IMR-90 (cell line): Measurements from ENCODE around the gene SFTPD. TPM values are rescaled to one million over a fixed set of nuclear protein-coding genes. Genes with fewer than 3 reads are reported as not detected.

ENCODE experiments used
- ATAC-seq: fragments of 200-7000 bp; cut with Tn5 transposase; 2 replicates; pipeline ENCODE4 v1.9.1; 2020; ENCODE audit warnings: low read depth, mild to moderate bottlenecking, moderate library complexity
- BruUV-seq: library from RNA; stranded (reverse); fragments of 400-500 nt; replicated peaks from 2 replicates; lab custom pipeline; 2021; lab: Mats Ljungman, UMichigan
- CTCF ChIA-PET: fragments of 300-600 bp; formaldehyde crosslinking; extraction: SDS; loops from one replicate; lab custom pipeline; 2021; ENCODE audit warnings: antibody characterized with exemption; lab: Yijun Ruan, JAX
- POLR2A ChIA-PET: fragments of 300-600 bp; sonication (Branson Sonifier 250); formaldehyde crosslinking; loops from one replicate; lab custom pipeline; 2022; ENCODE audit warnings: antibody characterized with exemption; ENCODE audit not compliant: unreplicated experiment; lab: Charles Lee
- DNase-seq: peaks from one replicate; pipeline ENCODE4 v3.0.0; 2013
- H2AFZ ChIP-seq: replicated peaks from 2 replicates; pipeline ENCODE3; 2013; ENCODE audit warnings: low read length, mild to moderate bottlenecking; ENCODE audit not compliant: poor library complexity
- H2AK5ac ChIP-seq: 2 replicates; pipeline ENCODE4 v1.6.1; 2013; ENCODE audit warnings: low read depth, low read length, inconsistent platforms
- H2AK9ac ChIP-seq: replicated peaks from 2 replicates; pipeline ENCODE3; 2013; ENCODE audit warnings: mild to moderate bottlenecking, low read depth, low read length, moderate library complexity; ENCODE audit not compliant: poor library complexity
- H2BK120ac ChIP-seq: 2 replicates; pipeline ENCODE4 v1.6.1; 2013; ENCODE audit warnings: low read depth, low read length, inconsistent platforms
- H2BK15ac ChIP-seq: 3 replicates; pipeline ENCODE4 v1.6.1; 2013; ENCODE audit warnings: low read depth, low read length, inconsistent platforms
- H2BK20ac ChIP-seq: 2 replicates; pipeline ENCODE4 v1.6.1; 2013; ENCODE audit warnings: low read depth, mild to moderate bottlenecking, inconsistent platforms, low read length, moderate library complexity
- H2BK5ac ChIP-seq: 2 replicates; pipeline ENCODE4 v1.6.1; 2013; ENCODE audit warnings: mild to moderate bottlenecking, low read depth, low read length, inconsistent platforms; ENCODE audit not compliant: poor library complexity, severe bottlenecking
- H3K14ac ChIP-seq: replicated peaks from 2 replicates; pipeline ENCODE4 v1.6.1; 2013; ENCODE audit warnings: low read depth, low read length, inconsistent platforms
- H3K18ac ChIP-seq: 2 replicates; pipeline ENCODE4 v1.6.1; 2013; ENCODE audit warnings: low read depth, low read length, control low read depth
- H3K23ac ChIP-seq: 2 replicates; pipeline ENCODE4 v1.6.1; 2013; ENCODE audit warnings: low read depth, low read length, inconsistent platforms
- H3K27ac ChIP-seq: 2 replicates; pipeline ENCODE4 v1.5.1; 2013; ENCODE audit warnings: mild to moderate bottlenecking, control low read depth, low read length; ENCODE audit not compliant: insufficient read depth
- H3K27me3 ChIP-seq: 2 replicates; pipeline ENCODE4 v1.6.1; 2013; ENCODE audit warnings: low read length; ENCODE audit not compliant: control insufficient read depth, insufficient read depth
- H3K36me3 ChIP-seq: 2 replicates; pipeline ENCODE4 v1.6.1; 2013; ENCODE audit warnings: low read length, mixed read lengths; ENCODE audit not compliant: control insufficient read depth, insufficient read depth
- H3K4ac ChIP-seq: 2 replicates; pipeline ENCODE4 v1.6.1; 2013; ENCODE audit warnings: low read depth, low read length, inconsistent platforms
- H3K4me1 ChIP-seq: 2 replicates; pipeline ENCODE4 v1.6.1; 2013; ENCODE audit warnings: low read length, mixed read lengths; ENCODE audit not compliant: control insufficient read depth, insufficient read depth
- H3K4me2 ChIP-seq: 2 replicates; pipeline ENCODE4 v1.6.1; 2013; ENCODE audit warnings: low read depth, mild to moderate bottlenecking, control low read depth, low read length, moderate library complexity
- H3K4me3 ChIP-seq: 2 replicates; pipeline ENCODE4 v1.5.1; 2013; ENCODE audit warnings: low read depth, mild to moderate bottlenecking, control low read depth, low read length, moderate library complexity; ENCODE audit not compliant: insufficient read depth
- H3K56ac ChIP-seq: 2 replicates; pipeline ENCODE4 v1.6.1; 2013; ENCODE audit warnings: low read length, inconsistent platforms; ENCODE audit not compliant: insufficient read depth; ENCODE audit errors: extremely low read depth
- H3K79me1 ChIP-seq, 2 experiments: 2 replicates each; pipeline ENCODE4 v1.6.1; 2013; ENCODE audit warnings: low read length in 2 of 2, inconsistent platforms in 1 of 2, low read depth in 1 of 2
- H3K9ac ChIP-seq: 2 replicates; pipeline ENCODE4 v1.6.1; 2013; ENCODE audit warnings: low read depth, low read length, control low read depth
- H3K9me1 ChIP-seq: 2 replicates; pipeline ENCODE4 v1.6.1; 2013; ENCODE audit warnings: low read length, inconsistent platforms; ENCODE audit not compliant: insufficient read depth
- H3K9me3 ChIP-seq: 2 replicates; pipeline ENCODE4 v1.6.1; 2013; ENCODE audit warnings: low read length; ENCODE audit not compliant: control insufficient read depth, insufficient read depth
- H4K20me1 ChIP-seq: 2 replicates; pipeline ENCODE4 v1.6.1; 2013; ENCODE audit warnings: low read length, inconsistent platforms; ENCODE audit not compliant: insufficient read depth
- H4K5ac ChIP-seq: 2 replicates; pipeline ENCODE4 v1.6.1; 2013; ENCODE audit warnings: mild to moderate bottlenecking, low read depth, low read length, control low read depth
- H4K8ac ChIP-seq, 2 experiments: 2 replicates each; pipeline ENCODE4 v1.6.1; 2013; ENCODE audit warnings: low read depth in 2 of 2, low read length in 2 of 2, control low read depth in 1 of 2, inconsistent platforms in 1 of 2
- H4K91ac ChIP-seq: 2 replicates; pipeline ENCODE4 v1.6.1; 2013; ENCODE audit warnings: low read depth, low read length, inconsistent platforms; ENCODE audit not compliant: insufficient read depth
- CEBPB ChIP-seq: IDR thresholded peaks from 2 replicates; pipeline ENCODE4 v1.6.1; 2012; ENCODE audit warnings: low read depth, low read length, improper control_type of control experiment
- MAFK ChIP-seq: IDR thresholded peaks from 2 replicates; pipeline ENCODE4 v1.6.1; 2012; ENCODE audit warnings: low read depth, low read length, improper control_type of control experiment
- POLR2A ChIP-seq: IDR thresholded peaks from 2 replicates; pipeline ENCODE4 v1.6.1; 2012; ENCODE audit warnings: mild to moderate bottlenecking, low read depth, low read length
- RCOR1 ChIP-seq: IDR thresholded peaks from 2 replicates; pipeline ENCODE4 v1.6.1; 2012; ENCODE audit warnings: mild to moderate bottlenecking, low read length, improper control_type of control experiment; ENCODE audit not compliant: insufficient replicate concordance
- RFX5 ChIP-seq: IDR thresholded peaks from 2 replicates; pipeline ENCODE4 v1.8.0; 2012; ENCODE audit warnings: low read depth, mild to moderate bottlenecking, low read length, moderate library complexity
- whole genome bisulfite sequencing, 2 experiments: methylation state at CpG; one replicate each; pipeline versions ENCODE4 v1.1.5 to v1.1.7; 2013; ENCODE audit warnings: missing lambda C conversion rate in 2 of 2; ENCODE audit not compliant: insufficient read length in 1 of 2; ENCODE audit errors: extremely low coverage in 2 of 2; 5-methylcytosine and 5-hydroxymethylcytosine counted together
- dilution Hi-C: fragments of 300-500 bp; cut with HindIII; formaldehyde crosslinking; loops from one replicate; pipeline ENCODE4 v1.14.3; 2018; ENCODE audit warnings: low sequenced_read_pairs; ENCODE audit not compliant: unreplicated experiment
- in situ Hi-C: fragments of 300-500 bp; cut with MboI; formaldehyde crosslinking; loops from 3 replicates; pipeline ENCODE4 v1.14.3; 2019; ENCODE audit warnings: low sequenced_read_pairs, inconsistent platforms, mixed read lengths
- intact Hi-C: fragments of 100-400 bp; cut with micrococcal nuclease; formaldehyde crosslinking; loops from 2 replicates; pipeline ENCODE4 v1.10.0; 2022
- polyA plus RNA-seq, 3 experiments: library from polyadenylated mRNA; depleted of rRNA; stranded (reverse); fragments of >200 nt; gene quantifications; 2 replicates each; pipeline ENCODE4 v1.2.3, GENCODE V29; 2012; ENCODE audit warnings: low replicate concordance in 1 of 3
- total RNA-seq: library from RNA; depleted of rRNA; stranded (reverse); fragments of >200 nt; gene quantifications from 2 replicates; pipeline ENCODE4 v1.2.3, GENCODE V29; 2012
- TF ChIP-seq, protein P1 (sequence below): conservative IDR thresholded peaks from 2 replicates; pipeline ENCODE4 v1.5.1; 2012; ENCODE audit warnings: mild to moderate bottlenecking, low read depth, low read length, improper control_type of control experiment

Gene SFTPD
- total and polyA plus RNA-seq, 2 of the 4 experiments (the other 2 are of a cell fraction): not detected

DNA sequence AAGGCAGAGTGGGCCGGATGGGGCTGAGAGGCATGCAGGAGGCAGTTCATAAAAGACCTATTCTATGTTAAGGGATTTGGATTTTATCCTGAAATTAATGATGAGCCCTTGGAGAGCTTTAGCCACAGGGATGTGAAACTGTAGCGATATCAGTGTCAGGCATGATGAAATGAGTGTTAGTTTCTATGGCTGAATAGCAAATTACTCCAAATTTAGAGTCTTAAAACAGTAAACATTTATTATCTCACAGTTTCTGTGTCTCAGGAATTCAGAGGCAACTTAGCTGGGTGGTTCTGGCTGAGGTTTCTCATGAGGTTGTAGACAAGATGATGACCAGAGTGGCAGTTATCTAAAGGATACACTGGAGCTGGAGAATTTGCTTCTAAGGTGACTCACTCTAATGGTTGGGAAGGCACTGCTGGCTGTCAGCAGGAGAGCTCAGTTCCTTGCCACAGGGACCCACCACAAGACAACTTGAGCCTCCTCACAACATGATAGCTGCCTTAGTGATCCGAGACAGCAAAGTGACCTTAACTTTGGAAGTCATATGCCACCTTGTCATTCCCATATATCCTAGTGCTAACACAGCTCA is 36.7 kb upstream of the SFTPD start:
- Histone ChIP-seq H2AK5ac (no peak overlapping the region), H3K4me2 (no peak overlapping the region), H2BK15ac (no peak overlapping the region), H4K5ac (no peak overlapping the region), H3K4ac (no peak overlapping the region), H3K9me1 (no peaks in the 10 kb centered on the region), H2BK5ac (no peak overlapping the region), H2AK9ac (no peak overlapping the region), H4K8ac (no peak overlapping the region), H3K27ac (no peak overlapping the region), H2BK20ac (no peak overlapping the region), H4K91ac (no peak overlapping the region), H3K23ac (no peak overlapping the region), H3K9ac (no peak overlapping the region), H3K27me3 (peaks cover 37% of the 10 kb centered on the region), H3K14ac (no peak overlapping the region), H3K4me3 (no peak overlapping the region), H3K56ac (no peak overlapping the region), H3K79me1 (no peaks in the 10 kb centered on the region), H2BK120ac (no peak overlapping the region), H3K18ac (no peak overlapping the region), H3K36me3 (no peaks in the 10 kb centered on the region), H2AFZ (no peak overlapping the region), H3K9me3 (no peaks in the 10 kb centered on the region; the same call in 1 of the 2 replicates), H3K4me1 (no peaks in the 10 kb centered on the region), H4K20me1 (no peaks in the 10 kb centered on the region)
- CTCF ChIA-PET: no interaction called here
- intact Hi-C loops: no loop called here
- no TSS peak for BruUV-seq
- POLR2A ChIA-PET: no interaction called here
- no peak for DNase-seq
- dilution Hi-C loops: no loop called here
- TF ChIP-seq POLR2A: no peak
- no peak for TF ChIP-seq RFX5
- TF ChIP-seq MAFK: no peak
- TF ChIP-seq CEBPB: no peak
- TF ChIP-seq, protein P1, sequence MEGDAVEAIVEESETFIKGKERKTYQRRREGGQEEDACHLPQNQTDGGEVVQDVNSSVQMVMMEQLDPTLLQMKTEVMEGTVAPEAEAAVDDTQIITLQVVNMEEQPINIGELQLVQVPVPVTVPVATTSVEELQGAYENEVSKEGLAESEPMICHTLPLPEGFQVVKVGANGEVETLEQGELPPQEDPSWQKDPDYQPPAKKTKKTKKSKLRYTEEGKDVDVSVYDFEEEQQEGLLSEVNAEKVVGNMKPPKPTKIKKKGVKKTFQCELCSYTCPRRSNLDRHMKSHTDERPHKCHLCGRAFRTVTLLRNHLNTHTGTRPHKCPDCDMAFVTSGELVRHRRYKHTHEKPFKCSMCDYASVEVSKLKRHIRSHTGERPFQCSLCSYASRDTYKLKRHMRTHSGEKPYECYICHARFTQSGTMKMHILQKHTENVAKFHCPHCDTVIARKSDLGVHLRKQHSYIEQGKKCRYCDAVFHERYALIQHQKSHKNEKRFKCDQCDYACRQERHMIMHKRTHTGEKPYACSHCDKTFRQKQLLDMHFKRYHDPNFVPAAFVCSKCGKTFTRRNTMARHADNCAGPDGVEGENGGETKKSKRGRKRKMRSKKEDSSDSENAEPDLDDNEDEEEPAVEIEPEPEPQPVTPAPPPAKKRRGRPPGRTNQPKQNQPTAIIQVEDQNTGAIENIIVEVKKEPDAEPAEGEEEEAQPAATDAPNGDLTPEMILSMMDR: no peak
- no peak for TF ChIP-seq RCOR1
- WGBS, 2 experiments: no CpG with 5 or more reads among the region's 3 CpGs
- in situ Hi-C loops: no loop called here
- ATAC-seq: no peak
